ENCODE measurements around the gene GALNT14. TPM values are rescaled to one million over a fixed set of nuclear protein-coding genes. Genes with fewer than 3 reads are reported as not detected.

GALNT14 gene
- polyA plus RNA-seq, 1 experiment, result 0.07 TPM

- no peak for DNase-seq (ENCODE audit: low read depth, low spot score)
- no peak overlapping the region for H3K27ac ChIP-seq (ENCODE audit: low read depth, low read length)
- no peak for TF ChIP-seq CTCF (IDR thresholded peaks at IDR 0.05; ENCODE audit: low read depth, low read length)
- CTCF ChIA-PET, result no interaction called here
- POLR2A ChIA-PET, result no interaction called here
- H3K9me3 ChIP-seq (ENCODE audit: control insufficient read depth, insufficient read depth, low read length), result no peaks in the 10 kb centered on the region
- H3K27me3 ChIP-seq (ENCODE audit: control insufficient read depth, insufficient read depth, low read length), result peaks cover 2% of the 10 kb centered on the region
- H3K4me3 ChIP-seq (ENCODE audit: low read depth, low read length), result no peak overlapping the region
Observed at GRCh38 chr2:30949435-30949834, 188.8 kb downstream of the GALNT14 start.

- ChIA-PET CTCF (no interaction called here), POLR2A (no interaction called here)
- Histone ChIP-seq H3K27ac (ENCODE audit: low read depth, low read length) (no peak overlapping the region), H3K27me3 (ENCODE audit: control insufficient read depth, insufficient read depth, low read length) (peaks cover 2% of the 10 kb centered on the region), H3K4me3 (ENCODE audit: low read depth, low read length) (no peak overlapping the region), H3K9me3 (ENCODE audit: control insufficient read depth, insufficient read depth, low read length) (no peaks in the 10 kb centered on the region)
- no peak for TF ChIP-seq CTCF (IDR thresholded peaks at IDR 0.05; ENCODE audit: low read depth, low read length)
- DNase-seq (ENCODE audit: low read depth, low spot score), result no peak
Observed at GRCh38 chr2:30948857-30949256, 189.4 kb downstream of the GALNT14 start.

GRCh38 chr2:30948130-30948529 lies 190.1 kb downstream of the GALNT14 start:
- Histone ChIP-seq H3K9me3 (ENCODE audit: control insufficient read depth, insufficient read depth, low read length) (no peaks in the 10 kb centered on the region), H3K27ac (ENCODE audit: low read depth, low read length) (no peak overlapping the region), H3K27me3 (ENCODE audit: control insufficient read depth, insufficient read depth, low read length) (peaks cover 2% of the 10 kb centered on the region), H3K4me3 (ENCODE audit: low read depth, low read length) (no peak overlapping the region)
- POLR2A ChIA-PET, result no interaction called here
- DNase-seq (ENCODE audit: low read depth, low spot score), result no peak
- TF ChIP-seq CTCF (IDR thresholded peaks at IDR 0.05; ENCODE audit: low read depth, low read length), result no peak
- CTCF ChIA-PET, result no interaction called here

GRCh38 chr2:30947686-30948085 lies 190.6 kb downstream of the GALNT14 start:
- CTCF ChIA-PET, result no interaction called here
- H3K4me3 ChIP-seq (ENCODE audit: low read depth, low read length), result no peak overlapping the region

GRCh38 chr2:30942419-30942818 lies 195.8 kb downstream of the GALNT14 start:
- CTCF ChIA-PET, result interaction anchor here (1.6 kb wide), 1 partner anchor 228 kb away, joined by 3 read pairs; no protein-coding TSS in a partner anchor

More at GRCh38 chr2:30947686-30948085, 190.6 kb downstream of the GALNT14 start:
- Histone ChIP-seq H3K27ac (ENCODE audit: low read depth, low read length) (no peak overlapping the region), H3K27me3 (ENCODE audit: control insufficient read depth, insufficient read depth, low read length) (peaks cover 2% of the 10 kb centered on the region), H3K9me3 (ENCODE audit: control insufficient read depth, insufficient read depth, low read length) (no peaks in the 10 kb centered on the region)
- TF ChIP-seq CTCF (IDR thresholded peaks at IDR 0.05; ENCODE audit: low read depth, low read length), result no peak
- POLR2A ChIA-PET, result no interaction called here
- no peak for DNase-seq (ENCODE audit: low read depth, low spot score)

More at GRCh38 chr2:30942419-30942818, 195.8 kb downstream of the GALNT14 start:
- no peak for DNase-seq (ENCODE audit: low read depth, low spot score)
- Histone ChIP-seq H3K4me3 (ENCODE audit: low read depth, low read length) (no peak overlapping the region), H3K27me3 (ENCODE audit: control insufficient read depth, insufficient read depth, low read length) (no peaks in the 10 kb centered on the region), H3K27ac (ENCODE audit: low read depth, low read length) (no peak overlapping the region), H3K9me3 (ENCODE audit: control insufficient read depth, insufficient read depth, low read length) (no peaks in the 10 kb centered on the region)
- TF ChIP-seq CTCF (IDR thresholded peaks at IDR 0.05; ENCODE audit: low read depth, low read length), result no peak
- POLR2A ChIA-PET, result no interaction called here
